ENCODE data around the gene POTEJ.
"Not testable (repeated sequence)": the region's sequence is repeated elsewhere in the genome, so short reads cannot be mapped to it uniquely, and the experiment has no call there.

The POTEJ gene

GRCh38 chr2:130608276-130609001, 2.8 kb upstream of the POTEJ start:
- not testable (repeated sequence) for DNase-seq

- not testable (repeated sequence) for DNase-seq
Measured at GRCh38 chr2:130609002-130609920, 2.0 kb upstream of the POTEJ start.

GRCh38 chr2:130610486-130610885, 754 bp upstream of the POTEJ start:
- DNase-seq: not testable (repeated sequence)

GRCh38 chr2:130628784-130629475, 17.7 kb downstream of the POTEJ start:
- DNase-seq: not testable (repeated sequence)

GRCh38 chr2:130638973-130639372, 27.7 kb downstream of the POTEJ start:
- DNase-seq: not testable (repeated sequence)

GRCh38 chr2:130641688-130642087, 30.4 kb downstream of the POTEJ start:
- DNase-seq: not testable (repeated sequence)

GRCh38 chr2:130649285-130649684, 38.0 kb downstream of the POTEJ start:
- DNase-seq: not testable (repeated sequence)

GRCh38 chr2:130664506-130664905, 53.3 kb downstream of the POTEJ start:
- not testable (repeated sequence) for DNase-seq

GRCh38 chr2:130665596-130665995, 54.4 kb downstream of the POTEJ start:
- not testable (repeated sequence) for DNase-seq

GRCh38 chr2:130667516-130667915, 56.3 kb downstream of the POTEJ start:
- not testable (repeated sequence) for DNase-seq

GRCh38 chr2:130670026-130670745, 58.9 kb downstream of the POTEJ start:
- DNase-seq: not testable (repeated sequence)

- DNase-seq: not testable (repeated sequence)
Measured at GRCh38 chr2:130692041-130692770, 81.0 kb downstream of the POTEJ start.

- not testable (repeated sequence) for DNase-seq
Measured at GRCh38 chr2:130693474-130693873, 82.2 kb downstream of the POTEJ start.

- DNase-seq: not testable (repeated sequence)
Measured at GRCh38 chr2:130703250-130703649, 92.0 kb downstream of the POTEJ start.
